HG02970 (cell line): ENCODE results near the gene FIZ1.

Experiments
- ATAC-seq: cut with Tn5 transposase; IDR thresholded peaks from one replicate; pipeline ENCODE4 v1.9.1; 2021; ENCODE audit warnings: mild to moderate bottlenecking, moderate library complexity, moderate number of reproducible peaks; ENCODE audit not compliant: unreplicated experiment, low FRiP score

The FIZ1 gene, protein sequence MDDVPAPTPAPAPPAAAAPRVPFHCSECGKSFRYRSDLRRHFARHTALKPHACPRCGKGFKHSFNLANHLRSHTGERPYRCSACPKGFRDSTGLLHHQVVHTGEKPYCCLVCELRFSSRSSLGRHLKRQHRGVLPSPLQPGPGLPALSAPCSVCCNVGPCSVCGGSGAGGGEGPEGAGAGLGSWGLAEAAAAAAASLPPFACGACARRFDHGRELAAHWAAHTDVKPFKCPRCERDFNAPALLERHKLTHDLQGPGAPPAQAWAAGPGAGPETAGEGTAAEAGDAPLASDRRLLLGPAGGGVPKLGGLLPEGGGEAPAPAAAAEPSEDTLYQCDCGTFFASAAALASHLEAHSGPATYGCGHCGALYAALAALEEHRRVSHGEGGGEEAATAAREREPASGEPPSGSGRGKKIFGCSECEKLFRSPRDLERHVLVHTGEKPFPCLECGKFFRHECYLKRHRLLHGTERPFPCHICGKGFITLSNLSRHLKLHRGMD

DNA sequence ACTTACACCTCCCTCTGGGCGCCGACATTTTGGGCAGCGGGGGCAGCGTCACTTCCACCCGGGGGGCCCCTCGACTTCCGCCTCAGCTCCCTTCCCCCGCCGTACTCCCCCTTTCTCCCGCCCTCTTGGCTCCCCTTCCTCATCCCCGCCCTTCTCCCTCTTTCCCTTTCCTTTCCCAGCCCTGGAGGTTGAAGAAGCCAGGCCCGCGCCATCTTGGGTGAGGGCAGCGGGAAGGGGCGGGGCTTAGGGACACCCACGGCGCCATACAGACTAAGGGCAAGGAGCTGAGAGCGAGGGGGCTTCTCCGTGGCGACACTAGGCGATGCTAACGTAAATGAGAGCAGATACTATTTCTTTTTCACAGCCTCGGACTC lies at the start of gene FIZ1:
FIZ1 (minus strand) TSS at position 50 of the 374 bp plus-strand sequence. CDS start 1,652 bp downstream, outside the sequence.
- ATAC-seq = peak; percentile 50

DNA sequence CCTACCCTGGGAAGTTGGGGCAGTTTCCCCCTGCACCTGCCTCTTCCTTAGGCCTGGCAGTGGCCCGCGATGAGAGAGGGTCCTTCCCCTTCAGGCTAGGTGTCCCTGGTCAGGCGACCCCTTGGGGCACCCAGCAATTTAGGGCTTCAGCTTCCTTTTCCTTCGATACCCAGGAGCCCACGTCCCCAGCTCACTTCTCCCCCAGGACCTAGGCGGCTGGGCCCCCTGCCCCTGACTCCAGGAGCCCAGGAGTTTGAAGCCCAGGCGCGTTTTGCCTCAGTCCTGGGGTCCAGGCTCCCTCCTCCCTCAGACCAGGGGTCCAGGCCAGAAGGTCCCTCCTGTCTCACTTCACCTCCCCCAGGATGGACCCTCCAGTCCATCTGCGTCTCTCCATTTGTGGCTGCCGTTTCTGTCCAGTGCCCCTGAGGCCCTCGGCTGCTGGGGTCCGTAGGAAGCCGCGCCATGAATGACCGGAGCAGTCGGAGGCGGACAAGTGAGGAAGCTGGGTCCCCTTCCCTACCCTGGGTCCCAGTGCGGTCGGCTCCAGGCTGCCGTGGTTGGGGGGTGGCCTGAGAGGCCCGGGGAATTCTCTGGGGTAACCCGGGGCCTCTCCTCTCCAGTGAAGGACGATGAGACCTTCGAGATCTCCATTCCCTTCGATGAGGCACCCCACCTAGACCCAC lies 49.4 kb upstream of the FIZ1 start:
- no peak for ATAC-seq

DNA sequence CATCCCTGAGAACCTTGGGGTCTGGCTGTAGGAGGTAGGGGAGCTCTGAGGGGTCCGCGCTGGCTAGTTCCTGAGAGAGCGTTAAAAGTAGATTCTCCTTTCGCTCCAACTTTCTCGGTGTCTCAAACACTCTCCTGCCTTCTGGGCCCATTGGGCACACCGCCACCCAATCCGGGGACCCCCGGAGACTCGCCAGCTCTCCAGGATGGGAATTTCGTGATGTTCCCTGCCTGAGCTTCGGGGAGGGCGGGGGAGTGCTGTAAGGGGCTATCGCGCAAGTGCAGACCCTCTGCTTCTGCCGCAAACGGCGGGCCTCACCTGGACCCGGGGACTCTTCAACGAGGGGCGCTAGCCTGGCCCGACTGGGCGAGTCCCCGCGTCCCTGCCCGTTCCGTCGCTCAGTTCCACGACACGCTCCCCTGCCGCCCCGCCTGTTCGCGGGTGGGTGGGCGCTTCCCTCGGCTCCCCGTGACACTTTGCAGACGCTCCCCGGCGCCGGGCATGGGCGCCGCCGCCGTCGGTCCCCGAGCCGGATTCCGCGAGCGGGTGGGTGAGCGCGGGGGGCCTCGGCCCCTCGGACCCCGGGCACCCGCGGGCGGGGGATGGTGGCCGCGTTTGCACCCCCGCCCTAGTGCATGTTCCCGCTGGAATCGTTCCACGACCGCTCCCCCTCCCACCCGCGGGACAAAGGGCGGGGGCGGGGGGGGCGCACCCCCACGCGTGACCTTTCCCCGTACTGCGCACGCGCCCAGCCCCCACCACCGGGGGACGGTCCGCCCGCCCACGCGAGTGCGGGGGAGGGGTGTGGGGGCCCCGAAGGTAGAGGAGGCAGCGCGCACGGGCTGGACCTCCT lies 48.6 kb upstream of the FIZ1 start, which contains the start of gene CCDC106:
CCDC106 (plus strand) TSS at position 481 of the 853 bp plus-strand sequence. CDS start 835 bp downstream, outside the sequence.
- no peak for ATAC-seq

DNA sequence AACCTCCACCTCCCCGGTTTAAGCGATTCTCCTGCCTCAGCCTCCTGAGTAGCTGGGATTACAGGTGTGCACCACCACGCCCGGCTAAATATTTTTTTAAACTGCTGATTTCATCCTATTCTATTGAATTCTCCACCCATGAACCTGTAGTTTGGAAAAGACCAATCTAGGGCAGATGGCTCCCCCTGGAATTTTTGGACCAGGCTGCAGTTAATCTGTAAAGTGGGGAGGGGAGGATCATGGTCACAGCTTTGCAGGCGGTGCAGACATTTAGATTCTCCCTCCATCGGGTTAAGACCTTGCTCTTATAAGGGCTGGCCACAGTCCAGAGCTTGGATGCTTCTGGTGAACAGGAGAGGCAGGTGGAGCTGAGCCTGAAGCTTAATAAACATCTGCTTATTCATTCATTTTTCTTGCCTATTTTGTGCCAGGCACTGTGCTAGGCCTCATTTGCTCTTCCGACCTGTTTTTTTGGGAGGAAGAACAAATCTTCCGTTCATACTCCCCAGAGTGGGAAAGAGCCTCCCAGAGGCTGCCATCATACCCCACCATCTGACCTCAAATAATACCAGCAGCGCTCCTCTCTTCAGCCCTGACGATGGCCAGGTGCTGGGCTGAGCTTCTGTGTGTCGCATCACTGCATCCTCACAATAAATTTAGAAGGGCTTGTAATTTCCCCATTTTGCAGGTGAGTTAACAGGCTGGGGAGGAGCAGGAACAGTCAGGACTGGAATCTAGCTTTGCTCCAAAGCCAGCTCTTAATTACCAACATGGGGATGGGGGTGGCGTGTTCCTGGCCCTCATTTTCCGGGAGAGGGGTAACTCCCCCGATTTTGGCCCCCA lies 47.8 kb upstream of the FIZ1 start:
- no peak for ATAC-seq

DNA sequence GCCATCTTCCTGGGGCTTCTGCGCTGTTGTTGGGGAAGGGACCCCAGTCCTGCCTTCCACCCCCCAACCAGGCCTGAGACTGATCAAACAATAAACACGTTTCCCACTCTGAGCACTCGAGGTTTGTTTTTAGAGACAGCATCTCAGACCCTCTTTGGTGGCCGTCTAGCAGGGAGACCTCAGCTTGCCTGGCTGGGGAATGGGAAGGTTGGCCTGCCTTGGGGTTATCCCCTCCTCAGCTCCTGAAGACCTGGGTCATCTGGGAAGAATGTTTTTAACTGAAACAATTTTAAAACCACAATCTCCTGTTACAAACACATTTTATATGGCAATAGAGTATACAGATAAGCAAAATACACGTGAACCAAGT lies 46.2 kb upstream of the FIZ1 start:
- no peak for ATAC-seq

DNA sequence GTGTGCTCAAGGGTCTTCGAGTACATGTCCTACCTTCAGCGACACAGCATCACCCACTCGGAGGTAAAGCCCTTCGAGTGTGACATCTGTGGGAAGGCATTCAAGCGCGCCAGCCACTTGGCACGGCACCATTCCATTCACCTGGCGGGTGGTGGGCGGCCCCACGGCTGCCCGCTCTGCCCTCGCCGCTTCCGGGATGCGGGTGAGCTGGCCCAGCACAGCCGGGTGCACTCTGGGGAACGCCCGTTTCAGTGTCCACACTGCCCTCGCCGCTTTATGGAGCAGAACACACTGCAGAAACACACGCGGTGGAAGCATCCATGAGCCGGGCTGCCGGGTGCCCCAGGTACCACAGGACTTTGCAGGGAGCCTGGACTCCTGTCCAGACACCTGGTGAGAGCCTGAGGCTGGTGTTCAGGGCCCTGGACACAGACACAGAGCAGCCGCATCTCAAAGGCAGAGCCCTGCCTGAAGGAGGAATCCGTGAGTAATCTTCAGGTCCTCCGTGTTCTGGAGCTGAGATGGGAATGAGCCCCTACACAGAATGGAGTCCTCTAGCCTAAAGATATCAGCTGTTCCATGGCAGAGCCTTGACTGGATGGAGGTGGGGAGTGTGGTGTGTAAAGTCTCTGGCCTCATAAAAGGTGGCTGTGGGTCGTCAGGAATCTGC lies 45.7 kb upstream of the FIZ1 start:
- no peak for ATAC-seq

DNA sequence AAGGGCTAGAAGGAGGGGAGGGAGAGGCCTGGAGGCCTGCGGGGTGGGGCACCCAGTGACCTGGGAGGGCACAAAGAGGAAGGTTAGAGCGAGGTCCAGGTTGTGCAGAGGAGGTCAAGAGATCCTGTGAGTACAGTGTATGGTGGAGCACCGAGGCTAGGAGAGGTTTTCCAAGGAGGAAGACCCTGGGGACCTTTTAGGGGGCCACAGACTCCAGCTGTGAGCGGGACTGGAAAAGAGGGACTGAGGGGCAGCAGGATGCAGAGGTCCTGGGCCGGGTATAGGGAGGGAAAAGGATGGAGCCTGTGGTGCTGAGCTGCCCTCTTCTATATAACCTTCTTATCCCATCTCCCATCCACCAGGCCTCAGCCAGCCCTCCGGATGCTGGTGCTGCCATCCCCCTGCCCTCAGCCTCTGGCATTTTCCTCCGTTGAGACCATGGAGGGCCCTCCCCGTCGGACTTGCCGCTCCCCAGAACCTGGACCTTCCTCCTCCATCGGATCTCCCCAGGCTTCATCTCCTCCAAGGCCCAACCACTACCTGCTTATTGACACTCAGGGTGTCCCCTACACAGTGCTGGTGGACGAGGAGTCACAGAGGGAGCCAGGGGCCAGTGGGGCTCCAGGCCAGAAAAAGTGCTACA lies 45.0 kb upstream of the FIZ1 start:
- ATAC-seq = no peak

DNA sequence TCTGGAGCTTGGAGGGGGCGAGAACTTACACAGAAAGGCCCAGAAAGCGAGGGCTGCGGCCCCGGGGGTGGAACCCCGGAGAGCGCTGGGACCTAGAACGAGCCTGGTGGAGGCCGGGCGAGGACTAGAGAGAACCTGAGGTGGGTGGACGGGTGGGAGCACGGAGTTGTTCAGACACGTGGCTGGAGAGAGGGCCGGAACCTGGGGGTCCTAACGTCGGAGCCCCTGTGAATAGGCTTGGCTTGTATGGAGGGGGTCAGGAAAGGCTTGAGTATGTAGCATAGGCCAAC lies 44.5 kb upstream of the FIZ1 start:
- ATAC-seq = no peak

DNA sequence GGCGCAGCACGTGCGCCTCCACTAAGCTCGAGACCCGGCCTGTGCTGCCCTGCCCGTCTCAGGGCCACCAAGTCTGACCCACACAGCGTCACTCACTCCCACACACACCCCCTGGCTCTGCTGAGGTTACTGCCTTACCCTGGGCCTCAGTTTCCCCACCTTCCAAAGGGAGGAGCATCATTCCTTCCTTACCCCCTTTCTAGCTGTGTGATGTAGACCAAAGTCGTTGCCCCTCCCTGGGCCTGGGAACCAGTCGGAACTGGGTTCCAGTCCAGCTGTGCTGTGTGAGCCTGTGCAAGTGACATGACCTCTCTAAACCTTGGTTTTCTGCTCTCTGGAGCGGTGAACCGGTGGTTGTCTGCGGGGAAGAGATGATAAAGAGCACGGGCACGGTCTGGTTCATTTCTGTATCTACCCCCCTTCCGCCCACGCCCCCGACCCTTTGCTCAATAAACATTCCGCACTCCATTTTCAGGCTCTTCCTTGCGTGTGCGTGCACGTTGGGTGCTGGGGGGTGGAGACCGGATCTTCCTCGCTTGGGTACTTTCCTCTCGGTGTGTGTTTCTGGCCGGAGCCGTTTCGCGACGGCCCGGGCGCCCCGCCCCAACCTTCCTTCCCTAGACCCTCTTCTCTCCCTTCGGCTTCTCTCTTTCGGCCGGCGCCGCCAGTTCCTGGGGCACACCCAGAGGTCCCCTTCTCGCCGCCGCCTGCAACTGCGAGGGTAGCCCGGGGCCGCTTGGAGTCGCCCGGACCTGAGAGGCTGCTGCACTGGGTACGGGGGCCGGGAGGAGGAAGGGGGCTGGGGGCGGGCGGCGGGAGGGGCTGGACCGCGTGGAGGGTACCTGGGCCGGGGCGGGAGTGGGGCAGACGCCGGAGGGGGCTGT lies 43.9 kb upstream of the FIZ1 start, which contains the start of gene ZNF581:
ZNF581 (plus strand) TSS at position 647 of the 884 bp plus-strand sequence. CDS start 923 bp downstream, outside the sequence.
- ATAC-seq = no peak

DNA sequence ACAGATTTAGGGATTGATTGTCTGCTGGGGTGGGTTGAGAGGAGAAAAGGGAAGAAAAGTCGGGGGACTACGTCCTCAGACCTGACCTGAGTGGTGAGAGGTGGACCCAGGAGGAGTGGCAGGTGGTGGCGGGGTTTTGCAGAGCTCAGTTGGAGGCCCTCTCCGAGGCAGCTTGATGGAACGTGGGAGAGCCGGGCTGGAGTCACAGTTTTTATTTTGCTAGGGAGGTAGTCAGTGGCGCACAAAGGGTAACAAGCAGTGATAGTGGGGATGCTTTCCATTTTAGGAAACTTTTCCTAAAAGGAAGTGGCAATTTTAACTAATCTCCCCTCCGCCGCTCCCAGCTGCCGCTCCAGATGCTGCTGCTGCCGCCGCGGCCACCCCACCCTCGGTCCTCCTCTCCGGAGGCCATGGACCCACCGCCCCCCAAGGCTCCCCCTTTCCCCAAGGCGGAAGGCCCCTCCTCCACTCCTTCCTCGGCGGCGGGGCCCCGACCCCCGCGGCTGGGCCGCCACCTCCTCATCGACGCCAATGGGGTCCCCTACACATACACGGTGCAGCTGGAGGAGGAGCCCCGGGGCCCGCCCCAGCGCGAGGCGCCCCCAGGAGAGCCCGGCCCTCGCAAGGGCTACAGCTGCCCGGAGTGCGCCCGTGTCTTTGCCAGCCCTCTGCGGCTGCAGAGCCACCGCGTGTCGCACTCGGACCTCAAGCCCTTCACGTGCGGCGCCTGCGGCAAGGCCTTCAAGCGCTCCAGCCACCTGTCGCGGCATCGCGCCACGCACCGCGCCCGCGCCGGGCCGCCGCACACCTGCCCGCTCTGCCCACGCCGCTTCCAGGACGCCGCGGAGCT lies 43.1 kb upstream of the FIZ1 start:
- no peak for ATAC-seq

DNA sequence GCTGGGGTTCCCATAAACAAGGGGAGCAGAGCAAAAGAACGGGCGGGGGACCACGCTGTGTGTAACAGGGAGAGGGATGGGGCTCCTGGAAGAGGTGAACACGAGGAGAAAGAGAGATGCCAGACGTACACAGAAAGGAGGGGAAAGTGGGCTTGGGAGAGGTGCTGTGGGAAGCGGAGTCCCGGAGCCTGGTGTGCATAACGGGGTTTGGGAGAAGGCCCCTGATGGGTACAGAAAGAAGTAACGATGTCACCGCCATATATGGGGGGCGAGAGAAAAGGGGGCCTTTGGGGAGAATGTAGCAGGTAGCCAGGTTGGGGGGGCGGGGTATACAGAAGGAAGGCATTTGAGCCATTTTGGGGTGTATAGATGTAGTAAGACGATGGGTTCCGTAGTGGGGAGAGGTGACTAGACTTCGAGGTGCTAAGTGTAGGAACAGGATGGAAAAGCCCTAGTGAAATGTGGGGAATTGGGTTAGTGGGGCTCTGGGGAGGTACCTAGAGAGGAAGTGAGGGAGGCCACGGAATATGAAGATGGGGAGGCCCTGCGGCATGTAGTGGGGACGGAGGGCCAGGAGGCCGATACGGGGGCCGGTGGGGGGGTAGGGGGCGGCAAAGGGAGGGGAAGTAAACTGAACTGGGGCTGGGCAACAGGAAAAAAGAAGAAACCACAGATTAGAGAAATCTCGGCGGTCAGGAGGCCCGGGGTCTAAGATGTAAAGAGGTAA lies 42.3 kb upstream of the FIZ1 start:
- ATAC-seq = no peak

DNA sequence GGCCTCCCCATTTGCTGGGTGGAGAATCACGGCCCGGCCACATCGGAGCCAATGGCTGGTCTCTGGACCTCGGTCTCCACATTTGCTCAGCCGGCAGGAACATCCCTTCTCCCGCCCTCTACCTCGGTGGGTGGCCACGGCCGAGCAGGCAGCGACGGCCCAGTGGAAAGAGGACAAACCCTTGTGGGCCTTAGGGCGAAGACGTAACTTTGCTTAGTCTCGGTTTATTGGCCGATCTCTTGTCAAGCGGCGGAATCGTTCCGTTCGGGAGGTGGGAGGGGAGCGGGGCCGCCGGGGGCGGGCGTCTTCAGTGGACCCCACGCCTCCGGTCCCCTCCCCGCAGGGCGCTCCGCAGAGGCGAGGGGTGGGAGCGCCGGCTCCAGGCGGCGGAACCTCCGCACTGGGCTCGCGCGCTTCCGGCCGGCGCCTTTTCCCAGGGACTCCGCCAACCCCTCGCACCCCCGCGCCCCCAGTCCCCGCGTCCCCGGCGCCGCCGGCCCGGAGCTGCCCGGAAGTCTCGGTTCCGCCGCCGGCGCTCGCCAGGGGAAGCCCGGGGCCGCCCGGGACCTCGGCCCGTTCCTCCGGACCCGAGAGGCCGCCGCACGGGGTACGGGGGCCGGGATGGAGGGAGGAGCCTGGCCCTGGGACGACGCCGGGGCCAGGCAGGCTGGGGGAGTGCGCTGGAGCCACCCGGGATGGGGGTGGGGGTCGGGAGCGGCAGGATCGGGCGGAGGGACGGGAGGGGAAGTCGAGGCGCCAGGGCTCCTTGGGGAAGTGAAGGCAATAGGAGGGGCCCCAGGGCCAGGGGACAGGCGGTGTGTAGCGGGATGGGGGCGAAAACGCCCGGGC lies 41.5 kb upstream of the FIZ1 start, which contains the start of gene ZNF580:
ZNF580 (plus strand) TSS at position 426 of the 849 bp plus-strand sequence. CDS start 1,507 bp downstream, outside the sequence.
- peak; percentile 35 for ATAC-seq

DNA sequence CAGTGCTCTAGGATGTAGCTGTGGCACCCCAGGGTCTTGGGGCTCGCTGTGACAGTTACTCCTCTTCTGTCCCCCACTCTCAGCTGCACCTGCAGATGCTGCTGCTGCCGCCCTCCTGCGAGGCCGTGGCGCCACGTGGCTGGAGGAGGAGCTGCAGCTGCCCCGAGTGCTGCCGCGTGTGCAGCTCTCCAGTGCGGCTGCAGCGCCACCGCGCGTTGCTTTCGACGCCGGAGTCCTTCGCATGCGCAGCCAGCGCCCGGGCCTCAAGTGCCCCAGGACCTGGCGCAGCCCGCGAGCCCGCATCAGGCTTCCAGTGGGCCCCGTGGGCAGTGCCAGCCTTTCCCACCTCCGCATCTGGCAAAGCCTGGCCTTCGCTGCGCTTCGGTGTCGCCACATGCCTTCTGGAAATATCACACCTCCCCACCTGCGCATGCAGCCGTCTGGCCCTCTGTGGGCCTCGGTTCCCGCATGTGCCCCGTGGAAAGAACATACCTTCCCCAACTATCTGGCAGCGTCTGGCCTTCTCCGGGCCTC lies 40.8 kb upstream of the FIZ1 start:
- no peak for ATAC-seq

DNA sequence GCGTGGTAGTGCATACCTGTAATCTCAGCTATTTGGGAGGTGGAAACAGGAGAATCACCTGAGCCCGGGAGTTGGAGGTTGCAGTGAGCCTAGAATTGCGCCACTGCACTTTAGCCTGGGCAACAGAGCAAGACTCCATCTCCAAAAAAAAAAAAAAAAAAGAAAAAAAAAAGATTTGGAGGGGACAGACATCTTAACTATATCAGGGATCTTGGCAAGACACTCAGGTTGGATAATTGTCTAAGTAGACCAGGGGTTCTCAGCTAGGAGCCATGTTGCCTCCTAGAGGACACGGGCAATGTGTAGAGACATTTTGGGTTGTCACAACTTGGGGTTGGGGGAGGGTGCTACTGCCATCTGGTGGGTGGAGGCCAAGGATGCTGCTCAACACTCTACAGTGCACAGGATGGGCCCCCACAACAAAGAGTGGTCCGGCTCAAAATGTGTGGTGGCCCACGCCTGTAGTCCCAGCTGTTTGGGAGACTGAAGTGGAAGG lies 39.6 kb upstream of the FIZ1 start:
- ATAC-seq = no peak

DNA sequence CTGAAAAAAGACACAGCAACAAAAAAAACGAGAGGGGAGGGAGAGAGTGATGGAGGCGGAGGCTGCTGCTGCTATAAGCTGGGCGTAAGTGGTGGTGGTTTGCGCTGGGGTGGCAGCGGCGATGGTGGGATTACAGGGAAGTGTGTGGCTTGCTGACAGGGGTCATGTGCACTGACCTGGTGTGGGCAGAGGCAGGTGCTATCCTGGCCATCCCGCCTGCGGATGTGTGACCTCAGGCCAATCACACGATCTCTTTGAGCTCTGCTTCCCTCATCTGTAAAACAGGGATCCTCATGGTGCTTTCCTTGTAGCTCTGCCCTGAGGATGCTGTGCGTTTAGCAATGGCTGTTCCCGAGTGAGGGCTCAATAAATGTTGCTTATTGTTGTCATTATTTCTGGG lies 38.2 kb upstream of the FIZ1 start:
- ATAC-seq = no peak
